NB4 (cell line): ENCODE measurements around the gene SMARCA4.

Source experiments
- DNase-seq: peaks from one replicate; pipeline ENCODE4 v3.0.0; 2010; ENCODE audit warnings: low read depth
- H3K4me3 ChIP-seq: one replicate; pipeline ENCODE4 v1.5.1; 2011; ENCODE audit warnings: mild to moderate bottlenecking, low read depth, low read length, moderate library complexity
- CTCF ChIP-seq: IDR thresholded peaks from one replicate; pipeline ENCODE4 v1.5.1; 2012; ENCODE audit warnings: low read depth, low read length
- MYC ChIP-seq: IDR thresholded peaks from 2 replicates; pipeline ENCODE4 v1.6.1; 2011; ENCODE audit warnings: low read depth, low read length
- POLR2A ChIP-seq: IDR thresholded peaks from 2 replicates; pipeline ENCODE4 v1.6.1; 2011; ENCODE audit warnings: mild to moderate bottlenecking; ENCODE audit not compliant: insufficient read length; ENCODE audit errors: extremely low read depth
- TF ChIP-seq, protein P1 (sequence below): IDR thresholded peaks from 2 replicates; pipeline ENCODE4 v1.6.1; 2011; ENCODE audit warnings: low read depth, low read length

SMARCA4 gene

GRCh38 chr19:10975374-10976130 is 14.7 kb downstream of the SMARCA4 start:
- TF ChIP-seq, protein P1, sequence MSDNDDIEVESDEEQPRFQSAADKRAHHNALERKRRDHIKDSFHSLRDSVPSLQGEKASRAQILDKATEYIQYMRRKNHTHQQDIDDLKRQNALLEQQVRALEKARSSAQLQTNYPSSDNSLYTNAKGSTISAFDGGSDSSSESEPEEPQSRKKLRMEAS, result no peak
- TF ChIP-seq POLR2A, result no peak
- TF ChIP-seq CTCF, result no peak
- TF ChIP-seq MYC, result no peak
- no peak for DNase-seq
- H3K4me3 ChIP-seq, result no peak overlapping the region

GRCh38 chr19:10976131-10976892 is 15.5 kb downstream of the SMARCA4 start:
- no peak overlapping the region for H3K4me3 ChIP-seq
- no peak for DNase-seq
- TF ChIP-seq MYC (no peak), POLR2A (no peak), CTCF (no peak)
- TF ChIP-seq, protein P1, result no peak

- H3K4me3 ChIP-seq, result no peak overlapping the region
- TF ChIP-seq, protein P1, result no peak
- no peak for TF ChIP-seq MYC
- TF ChIP-seq CTCF, result no peak
- TF ChIP-seq POLR2A, result no peak
- DNase-seq, result no peak
Observed at GRCh38 chr19:10977742-10978092, 16.9 kb downstream of the SMARCA4 start.

- TF ChIP-seq, protein P1, result no peak
- TF ChIP-seq CTCF, result no peak
- TF ChIP-seq POLR2A, result no peak
- no peak for TF ChIP-seq MYC
Observed at GRCh38 chr19:10979951-10980381, 19.1 kb downstream of the SMARCA4 start.

GRCh38 chr19:10981252-10981895 is 20.5 kb downstream of the SMARCA4 start:
- DNase-seq, result no peak
- H3K4me3 ChIP-seq, result no peak overlapping the region
- TF ChIP-seq POLR2A (no peak), MYC (no peak), CTCF (no peak)
- TF ChIP-seq, protein P1, result no peak

More at GRCh38 chr19:10979951-10980381, 19.1 kb downstream of the SMARCA4 start:
- no peak for DNase-seq
- H3K4me3 ChIP-seq, result no peak overlapping the region
